ENCODE results near the gene DLG5.
A peak's percentile ranks its signal among the peaks of the same experiment; 100 is the strongest.

The DLG5 gene

GRCh38 chr10:77970869-77971803 lies 44.6 kb upstream of the DLG5 start:
- peak; percentile 29 for DNase-seq (ENCODE audit: low read depth)
- no peak overlapping the region for H3K4me3 ChIP-seq (ENCODE audit: low read length)
- TF ChIP-seq CTCF (IDR thresholded peaks at IDR 0.05; ENCODE audit: insufficient read depth, low read depth, low read length, missing control alignments): no peak

GRCh38 chr10:77969114-77969513 lies 42.6 kb upstream of the DLG5 start:
- no peak for DNase-seq (ENCODE audit: low read depth)
- H3K4me3 ChIP-seq (ENCODE audit: low read length): no peak overlapping the region
- no peak for TF ChIP-seq CTCF (IDR thresholded peaks at IDR 0.05; ENCODE audit: insufficient read depth, low read depth, low read length, missing control alignments)

- no peak for DNase-seq (ENCODE audit: low read depth)
- TF ChIP-seq CTCF (IDR thresholded peaks at IDR 0.05; ENCODE audit: insufficient read depth, low read depth, low read length, missing control alignments): no peak
- H3K4me3 ChIP-seq (ENCODE audit: low read length): no peak overlapping the region
Observed at GRCh38 chr10:77967611-77968022, 41.1 kb upstream of the DLG5 start.

- no peak overlapping the region for H3K4me3 ChIP-seq (ENCODE audit: low read length)
- no peak for TF ChIP-seq CTCF (IDR thresholded peaks at IDR 0.05; ENCODE audit: insufficient read depth, low read depth, low read length, missing control alignments)
- DNase-seq (ENCODE audit: low read depth): peak; percentile 77
Observed at GRCh38 chr10:77965294-77965693, 38.7 kb upstream of the DLG5 start.

- TF ChIP-seq CTCF (IDR thresholded peaks at IDR 0.05; ENCODE audit: insufficient read depth, low read depth, low read length, missing control alignments): no peak
- H3K4me3 ChIP-seq (ENCODE audit: low read length): no peak overlapping the region
- DNase-seq (ENCODE audit: low read depth): no peak
Observed at GRCh38 chr10:77964811-77965210, 38.3 kb upstream of the DLG5 start.

GRCh38 chr10:77963901-77964300 lies 37.3 kb upstream of the DLG5 start:
- H3K4me3 ChIP-seq (ENCODE audit: low read length): no peak overlapping the region
- DNase-seq (ENCODE audit: low read depth): no peak
- no peak for TF ChIP-seq CTCF (IDR thresholded peaks at IDR 0.05; ENCODE audit: insufficient read depth, low read depth, low read length, missing control alignments)
